Measurements from ENCODE around the gene DNAJC21.

The DNAJC21 gene

DNA sequence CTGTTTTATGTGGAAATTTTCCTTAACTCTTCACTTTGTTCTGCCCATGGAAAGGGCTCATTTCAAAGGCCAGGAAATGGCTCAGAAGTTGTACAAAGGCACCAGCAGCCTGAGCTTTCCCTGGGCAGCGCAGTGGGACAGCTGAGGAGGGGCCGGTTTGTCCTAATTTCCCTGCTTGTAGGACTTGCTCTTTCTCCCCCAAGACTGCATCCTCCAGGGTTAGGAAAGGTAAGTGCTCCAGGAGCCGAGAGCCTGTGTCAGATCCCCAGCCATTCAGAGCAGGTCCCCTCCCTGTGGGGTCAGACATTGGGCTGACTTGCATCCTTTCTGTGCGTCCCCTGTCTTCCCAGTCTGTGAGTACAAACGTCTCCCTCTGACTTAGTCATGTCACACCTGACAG lies 74.8 kb downstream of the DNAJC21 start:
- DNase-seq (ENCODE audit: low read depth): no peak
- TF ChIP-seq, protein P1, sequence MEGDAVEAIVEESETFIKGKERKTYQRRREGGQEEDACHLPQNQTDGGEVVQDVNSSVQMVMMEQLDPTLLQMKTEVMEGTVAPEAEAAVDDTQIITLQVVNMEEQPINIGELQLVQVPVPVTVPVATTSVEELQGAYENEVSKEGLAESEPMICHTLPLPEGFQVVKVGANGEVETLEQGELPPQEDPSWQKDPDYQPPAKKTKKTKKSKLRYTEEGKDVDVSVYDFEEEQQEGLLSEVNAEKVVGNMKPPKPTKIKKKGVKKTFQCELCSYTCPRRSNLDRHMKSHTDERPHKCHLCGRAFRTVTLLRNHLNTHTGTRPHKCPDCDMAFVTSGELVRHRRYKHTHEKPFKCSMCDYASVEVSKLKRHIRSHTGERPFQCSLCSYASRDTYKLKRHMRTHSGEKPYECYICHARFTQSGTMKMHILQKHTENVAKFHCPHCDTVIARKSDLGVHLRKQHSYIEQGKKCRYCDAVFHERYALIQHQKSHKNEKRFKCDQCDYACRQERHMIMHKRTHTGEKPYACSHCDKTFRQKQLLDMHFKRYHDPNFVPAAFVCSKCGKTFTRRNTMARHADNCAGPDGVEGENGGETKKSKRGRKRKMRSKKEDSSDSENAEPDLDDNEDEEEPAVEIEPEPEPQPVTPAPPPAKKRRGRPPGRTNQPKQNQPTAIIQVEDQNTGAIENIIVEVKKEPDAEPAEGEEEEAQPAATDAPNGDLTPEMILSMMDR (conservative IDR thresholded peaks at IDR 0.05; ENCODE audit: low read depth, low read length): no peak
- no peak overlapping the region for H3K4me3 ChIP-seq (ENCODE audit: low read depth, low read length)

DNA sequence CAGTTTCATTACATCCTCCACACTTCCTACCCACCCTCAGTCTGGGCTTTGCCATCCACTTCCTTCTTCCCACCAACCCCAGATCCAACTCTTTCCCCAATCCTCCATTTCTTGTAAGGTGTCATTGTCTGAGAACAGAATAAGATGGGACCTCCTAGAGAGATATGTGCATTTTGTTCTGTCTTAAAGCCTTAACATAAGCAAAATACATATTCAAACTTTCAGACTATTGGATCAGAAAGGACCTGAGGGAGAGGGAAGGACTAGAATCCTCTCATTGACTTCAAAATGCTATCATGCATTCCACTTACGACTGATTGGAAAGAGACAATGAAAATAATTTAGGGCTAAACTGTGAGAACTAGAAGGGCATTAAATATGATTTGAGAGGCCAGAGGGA lies 75.4 kb downstream of the DNAJC21 start:
- TF ChIP-seq, protein P1 (conservative IDR thresholded peaks at IDR 0.05; ENCODE audit: low read depth, low read length): no peak
- no peak for DNase-seq (ENCODE audit: low read depth)
- H3K4me3 ChIP-seq (ENCODE audit: low read depth, low read length): no peak overlapping the region

Measured in choroid plexus epithelial cell (primary cell).